SK-N-SH (cell line): ENCODE data around the gene ZNF202. TPM values are rescaled to one million over a fixed set of nuclear protein-coding genes. Genes with fewer than 3 reads are reported as not detected.

Experiments
- CTCF ChIA-PET: fragments of 300-600, 350-600 bp; formaldehyde crosslinking; extraction: SDS; loops from one replicate; lab custom pipeline; 2021; lab: Yijun Ruan, JAX
- POLR2A ChIA-PET: fragments of 350-600 bp; sonication (Branson Sonifier 250); formaldehyde crosslinking; extraction: SDS; loops from one replicate; lab custom pipeline; 2020; ENCODE audit warnings: antibody characterized with exemption, inconsistent platforms; lab: Yijun Ruan, JAX
- DNase-seq: peaks from one replicate; pipeline ENCODE4 v3.0.0; 2012
- H2AFZ ChIP-seq: fragments of 200-600 bp; sonication (generic); 2 replicates; pipeline ENCODE4 v1.8.1; 2016; ENCODE audit warnings: antibody characterized with exemption, mild to moderate bottlenecking, low read depth
- H3F3A ChIP-seq: fragments of 200-600 bp; sonication (generic); replicated peaks from 2 replicates; pipeline ENCODE3; 2016; ENCODE audit warnings: antibody characterized with exemption, mild to moderate bottlenecking; ENCODE audit not compliant: insufficient read depth
- H3K27ac ChIP-seq, 2 experiments: fragments of 200-500 bp in 1 of 2; fragments of 200-600 bp in 1 of 2; sonication (Bioruptor generic) in 1 of 2; sonication (generic), shearing (Covaris generic) in 1 of 2; 2 replicates each; pipeline versions ENCODE4 v1.5.1 to v1.6.1; 2014 to 2016; ENCODE audit warnings: low read depth in 2 of 2, inconsistent platforms in 1 of 2, low read length in 1 of 2, mild to moderate bottlenecking in 1 of 2, mixed read lengths in 1 of 2
- H3K27me3 ChIP-seq: fragments of 200-600 bp; sonication (generic), shearing (Covaris generic); 2 replicates; pipeline ENCODE4 v1.6.1; 2016; ENCODE audit warnings: mixed run types; ENCODE audit not compliant: insufficient read depth
- H3K36me3 ChIP-seq, 2 experiments: fragments of 200-500 bp in 1 of 2; fragments of 200-600 bp in 1 of 2; sonication (Bioruptor generic) in 1 of 2; sonication (generic) in 1 of 2; replicated peaks in 1 of 2; 2 replicates each; pipeline versions ENCODE3 to v1.5.1; 2014 to 2016; ENCODE audit warnings: low read length in 1 of 2, mild to moderate bottlenecking in 1 of 2; ENCODE audit not compliant: insufficient read depth in 2 of 2, control insufficient read depth in 1 of 2
- H3K4me1 ChIP-seq, 2 experiments: fragments of 200-500 bp in 1 of 2; fragments of 200-600 bp in 1 of 2; sonication (Bioruptor generic) in 1 of 2; sonication (generic), shearing (Covaris generic) in 1 of 2; 2 replicates each; pipeline versions ENCODE4 v1.5.1 to v1.6.1; 2014 to 2016; ENCODE audit warnings: low read depth in 1 of 2, low read length in 1 of 2, mixed run types in 1 of 2; ENCODE audit not compliant: insufficient read depth in 2 of 2, control insufficient read depth in 1 of 2
- H3K4me2 ChIP-seq: fragments of 200-600 bp; sonication (generic), shearing (Covaris generic); 2 replicates; pipeline ENCODE4 v1.6.1; 2017; ENCODE audit warnings: mixed run types
- H3K4me3 ChIP-seq, 2 experiments: fragments of 200-500 bp in 1 of 2; fragments of 200-600 bp in 1 of 2; sonication (Bioruptor generic) in 1 of 2; sonication (generic), shearing (Covaris generic) in 1 of 2; 2 replicates each; pipeline versions ENCODE4 v1.5.1 to v1.8.1; 2014 to 2016; ENCODE audit warnings: low read depth in 2 of 2, inconsistent platforms in 1 of 2, low read length in 1 of 2, mild to moderate bottlenecking in 1 of 2, mixed read lengths in 1 of 2, moderate library complexity in 1 of 2
- H3K79me2 ChIP-seq: fragments of 200-600 bp; sonication (generic); 2 replicates; pipeline ENCODE4 v1.8.1; 2017; ENCODE audit warnings: mild to moderate bottlenecking; ENCODE audit not compliant: insufficient read depth
- H3K9ac ChIP-seq: fragments of 200-600 bp; sonication (generic); 2 replicates; pipeline ENCODE4 v1.6.1; 2017; ENCODE audit warnings: mixed run types
- H3K9me2 ChIP-seq: fragments of 200-600 bp; sonication (generic); 2 replicates; pipeline ENCODE4 v1.6.1; 2017; ENCODE audit warnings: mixed run types
- H3K9me3 ChIP-seq: fragments of 200-600 bp; sonication (generic); 2 replicates; pipeline ENCODE4 v1.6.1; 2017; ENCODE audit warnings: mixed run types, mild to moderate bottlenecking, moderate library complexity
- H4K20me1 ChIP-seq: fragments of 200-600 bp; sonication (generic); 2 replicates; pipeline ENCODE4 v1.6.1; 2017; ENCODE audit warnings: mild to moderate bottlenecking, mixed run types; ENCODE audit not compliant: insufficient read depth
- ELF1 ChIP-seq: IDR thresholded peaks from 2 replicates; pipeline ENCODE4 v1.4.0; 2012
- FOSL2 ChIP-seq: IDR thresholded peaks from 2 replicates; pipeline ENCODE4 v1.4.0; 2012; ENCODE audit warnings: low read depth, mild to moderate bottlenecking, moderate library complexity, borderline replicate concordance
- FOXJ3 ChIP-seq: sonication (generic); formaldehyde crosslinking; IDR thresholded peaks from 2 replicates; pipeline ENCODE4 v1.5.1; 2020; ENCODE audit warnings: mild to moderate bottlenecking, missing genetic modification reagents
- FOXM1 ChIP-seq: IDR thresholded peaks from 2 replicates; pipeline ENCODE4 v1.4.0; 2012; ENCODE audit warnings: low read depth, mild to moderate bottlenecking
- GABPA ChIP-seq: IDR thresholded peaks from 2 replicates; pipeline ENCODE4 v1.4.0; 2012; ENCODE audit warnings: low read depth, mild to moderate bottlenecking
- MXI1 ChIP-seq: IDR thresholded peaks from 2 replicates; pipeline ENCODE4 v1.6.1; 2012; ENCODE audit warnings: mild to moderate bottlenecking, low read depth, low read length, improper control_type of control experiment
- POLR2AphosphoS5 ChIP-seq: IDR thresholded peaks from 2 replicates; pipeline ENCODE4 v1.6.1; 2012; ENCODE audit warnings: low read depth, low read length
- RFX5 ChIP-seq: IDR thresholded peaks from 2 replicates; pipeline ENCODE4 v1.6.1; 2012; ENCODE audit warnings: mild to moderate bottlenecking, improper control_type of control experiment, low read length
- RXRA ChIP-seq: IDR thresholded peaks from 2 replicates; pipeline ENCODE4 v1.4.0; 2012; ENCODE audit warnings: low read depth, mild to moderate bottlenecking, borderline replicate concordance
- SIN3A ChIP-seq: IDR thresholded peaks from 2 replicates; pipeline ENCODE4 v1.6.1; 2012; ENCODE audit warnings: low read depth, mild to moderate bottlenecking, low read length, moderate library complexity, borderline replicate concordance
- SMC3 ChIP-seq: IDR thresholded peaks from 2 replicates; pipeline ENCODE4 v1.6.1; 2012; ENCODE audit warnings: low read depth, low read length, improper control_type of control experiment
- ZBTB33 ChIP-seq: IDR thresholded peaks from 2 replicates; pipeline ENCODE4 v1.4.0; 2012; ENCODE audit warnings: low read depth, borderline replicate concordance
- WGBS: methylation state at CpG from one replicate; pipeline ENCODE4 v1.1.6; 2017; ENCODE audit warnings: low lambda C conversion rate; 5-methylcytosine and 5-hydroxymethylcytosine counted together
- polyA plus RNA-seq, 3 experiments: library from polyadenylated mRNA; depleted of rRNA; stranded (reverse); fragments of >200 nt; gene quantifications; 2 replicates each; pipeline ENCODE4 v1.2.3, GENCODE V29; 2012
- TF ChIP-seq, protein P1 (sequence below): fragments of 150-350 bp; IDR thresholded peaks from 2 replicates; pipeline ENCODE4 v1.6.1; 2017; ENCODE audit warnings: antibody characterized with exemption, low read length, low read depth, borderline replicate concordance

The ZNF202 gene
- polyA plus RNA-seq, 1 of the 3 experiments (the other 2 are of a cell fraction): 11.3 TPM

GRCh38 chr11:123742724-123743120, 1.3 kb upstream of the ZNF202 start:
- Histone ChIP-seq H3F3A (no peaks in the 10 kb centered on the region), H4K20me1 (no peaks in the 10 kb centered on the region), H3K79me2 (peaks cover 35% of the 10 kb centered on the region), H3K4me3 (no peak overlapping the region; a peak in 1 of 4 replicates), H2AFZ (peak overlapping the region; percentile 100), H3K9me3 (no peaks in the 10 kb centered on the region), H3K27me3 (no peaks in the 10 kb centered on the region), H3K4me1 (peaks cover 6 to 14% of the 10 kb centered on the region in 2 experiments; a peak in 3 of 4 replicates), H3K9ac (no peak overlapping the region), H3K4me2 (peak overlapping the region; percentile 95), H3K9me2 (no peaks in the 10 kb centered on the region), H3K27ac (no peak overlapping the region), H3K36me3 (peaks cover 11 to 16% of the 10 kb centered on the region in 2 experiments)
- TF ChIP-seq ELF1 (no peak), POLR2AphosphoS5 (no peak), FOXJ3 (no peak), MXI1 (no peak), FOXM1 (no peak), SMC3 (no peak), ZBTB33 (no peak), RXRA (no peak), GABPA (no peak)
- TF ChIP-seq, protein P1, sequence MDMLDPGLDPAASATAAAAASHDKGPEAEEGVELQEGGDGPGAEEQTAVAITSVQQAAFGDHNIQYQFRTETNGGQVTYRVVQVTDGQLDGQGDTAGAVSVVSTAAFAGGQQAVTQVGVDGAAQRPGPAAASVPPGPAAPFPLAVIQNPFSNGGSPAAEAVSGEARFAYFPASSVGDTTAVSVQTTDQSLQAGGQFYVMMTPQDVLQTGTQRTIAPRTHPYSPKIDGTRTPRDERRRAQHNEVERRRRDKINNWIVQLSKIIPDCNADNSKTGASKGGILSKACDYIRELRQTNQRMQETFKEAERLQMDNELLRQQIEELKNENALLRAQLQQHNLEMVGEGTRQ: no peak
- ChIA-PET CTCF (no interaction called here), POLR2A (no interaction called here)
- DNase-seq: no peak
- 72% methylated on average over 3 of the region's 3 CpGs for WGBS

GRCh38 chr11:123742031-123742723, 717 bp upstream of the ZNF202 start:
- DNase-seq: peak; percentile 21

More at GRCh38 chr11:123742031-123742723, 717 bp upstream of the ZNF202 start:
- Histone ChIP-seq H3K4me2 (peak overlapping the region; percentile 95), H2AFZ (peak overlapping the region; percentile 100), H3K36me3 (peaks cover 11 to 22% of the 10 kb centered on the region in 2 experiments), H4K20me1 (no peaks in the 10 kb centered on the region), H3K79me2 (peaks cover 40% of the 10 kb centered on the region), H3K9me3 (no peaks in the 10 kb centered on the region), H3K4me1 (peaks cover 6 to 14% of the 10 kb centered on the region in 2 experiments; a peak in 3 of 4 replicates), H3K27ac (peak overlapping the region in 1 of 2 experiments; percentile 78; a peak in 2 of 4 replicates), H3K9ac (peak overlapping the region; percentile 92), H3K4me3 (peak overlapping the region; percentile 83 to 91), H3K27me3 (no peaks in the 10 kb centered on the region), H3K9me2 (no peaks in the 10 kb centered on the region), H3F3A (no peaks in the 10 kb centered on the region)
- ChIA-PET POLR2A (interaction anchor here (0.9 to 1.3 kb wide), 2 partner anchors 13 to 37 kb away, joined by 3 read pairs; no protein-coding TSS in a partner anchor), CTCF (interaction anchor here (0.6 to 2.0 kb wide), 2 partner anchors 19 to 31 kb away, joined by 3 to 8 read pairs; no protein-coding TSS in a partner anchor)
- 0 out of 2 replicates have a peak, but pooled peaks have one; percentile 15 for TF ChIP-seq MXI1
- no peak for TF ChIP-seq FOXJ3
- TF ChIP-seq RFX5: no peak
- TF ChIP-seq SIN3A: no peak
- TF ChIP-seq RXRA: no peak
- TF ChIP-seq FOSL2: no peak
- 46% methylated on average over 12 of the region's 12 CpGs for WGBS
